Lung (tissue), 12 donors: ENCODE data around the gene KRT6A. TPM values are rescaled to one million over a fixed set of nuclear protein-coding genes. Genes with fewer than 3 reads are reported as not detected.

ENCODE experiments used
- ATAC-seq: fragments of 200-7000 bp; cut with Tn5 transposase; one replicate; pipeline ENCODE4 v1.9.1; 2020; ENCODE audit warnings: moderate number of reproducible peaks; ENCODE audit not compliant: insufficient read depth, low FRiP score
- DNase-seq, 3 donors: peaks; one replicate each; pipeline ENCODE4 v3.0.0-alpha.2; 2013 to 2017
- H3K27ac ChIP-seq, 2 donors: one replicate each; pipeline ENCODE4 v1.5.1; 2013; ENCODE audit warnings: mild to moderate bottlenecking in 2 of 2, moderate library complexity in 2 of 2, control low read depth in 1 of 2, inconsistent platforms in 1 of 2, low read depth in 1 of 2, low read length in 1 of 2
- H3K27me3 ChIP-seq, 3 donors: one replicate each; pipeline ENCODE4 v1.5.1; 2013; ENCODE audit warnings: low read length in 2 of 3; ENCODE audit not compliant: control insufficient read depth in 3 of 3, insufficient read depth in 3 of 3
- H3K36me3 ChIP-seq, 4 donors: one replicate each; pipeline ENCODE4 v1.5.1; 2013; ENCODE audit warnings: low read length in 4 of 4, mild to moderate bottlenecking in 1 of 4, moderate library complexity in 1 of 4; ENCODE audit not compliant: control insufficient read depth in 4 of 4, insufficient read depth in 4 of 4
- H3K4me1 ChIP-seq, 5 donors: one replicate each; pipeline ENCODE4 v1.5.1; 2013; ENCODE audit warnings: low read length in 5 of 5, mild to moderate bottlenecking in 2 of 5, moderate library complexity in 1 of 5; ENCODE audit not compliant: control insufficient read depth in 5 of 5, insufficient read depth in 5 of 5
- H3K4me3 ChIP-seq: one replicate; pipeline ENCODE4 v1.5.1; 2013; ENCODE audit warnings: mild to moderate bottlenecking, control low read depth, moderate library complexity
- H3K9ac ChIP-seq, 2 donors: one replicate each; pipeline ENCODE4 v1.5.1; 2013; ENCODE audit warnings: low read length in 2 of 2, control low read depth in 1 of 2; ENCODE audit not compliant: insufficient read depth in 1 of 2
- H3K9me3 ChIP-seq, 4 donors: one replicate each; pipeline ENCODE4 v1.5.1; 2013; ENCODE audit warnings: low read length in 3 of 4, mild to moderate bottlenecking in 1 of 4, moderate library complexity in 1 of 4; ENCODE audit not compliant: control insufficient read depth in 4 of 4, insufficient read depth in 3 of 4
- WGBS, 2 donors: extraction: QIAGEN DNeasy Blood & Tissue Kit; methylation state at CpG; one replicate each; pipeline ENCODE4 v1.1.7; 2013; 5-methylcytosine and 5-hydroxymethylcytosine counted together
- polyA plus RNA-seq, 2 donors: library from polyadenylated mRNA; stranded (reverse); fragments of 200-250 nt; gene quantifications; one replicate each; pipeline ENCODE4 v1.2.1, GENCODE V29; 2013
- total RNA-seq, 2 donors: library from RNA; depleted of rRNA in 1 of 2; stranded (reverse); fragments of >200 nt in 1 of 2; gene quantifications; one replicate each; pipeline ENCODE4 v1.2.1, GENCODE V29; 2014 to 2021
- TF ChIP-seq, protein P1 (sequence below): IDR thresholded peaks from 2 replicates; pipeline ENCODE4 v1.5.1; 2012; ENCODE audit warnings: mild to moderate bottlenecking; ENCODE audit errors: control extremely low read depth, extremely low read depth
- donor health status: control.
- donor health status: control.
- donor health status: Bipolar disorder and iron deficiency.
- donor health status: healthy.
- donor health status: DM: yes; HTN: yes; CAD: no.

Gene KRT6A
- total and polyA plus RNA-seq, 4 donors, result 0.65 to 46.8 (median 7.3) TPM

DNA sequence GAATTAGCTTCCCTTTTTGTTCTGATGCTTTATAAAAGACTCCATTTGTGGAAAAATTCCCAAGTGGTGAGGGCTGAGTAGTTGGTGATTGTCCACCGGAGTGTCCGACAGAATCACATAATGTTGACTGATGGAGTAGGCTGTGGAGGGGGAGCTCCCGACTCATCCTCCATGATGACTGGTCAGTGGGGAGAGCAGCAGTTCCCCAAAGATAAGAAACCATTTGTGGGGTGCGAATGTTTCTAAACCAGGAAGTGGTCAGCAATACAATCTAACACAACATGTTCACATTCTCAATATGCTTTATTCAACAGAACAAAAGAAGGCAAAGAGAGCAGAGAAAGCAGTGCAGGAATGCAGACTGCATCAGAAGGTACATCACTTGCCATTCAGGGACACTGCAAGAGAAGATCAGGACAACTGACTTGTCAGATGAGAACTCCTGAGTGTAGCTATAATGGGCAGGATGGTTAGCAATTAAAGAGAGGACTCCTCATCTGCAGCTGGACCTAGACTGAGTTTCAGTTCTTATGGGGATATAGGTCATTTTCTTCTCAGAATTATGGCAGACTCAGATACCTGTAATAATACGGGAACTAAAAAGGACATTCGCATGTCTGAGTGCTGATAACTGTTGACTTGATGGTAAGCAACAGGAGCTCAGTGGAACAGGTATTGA, 46.6 kb downstream of the KRT6A start:
- H3K9ac ChIP-seq, result no peak overlapping the region
- H3K9me3 ChIP-seq, result no peaks in the 10 kb centered on the region
- H3K4me3 ChIP-seq, result no peak overlapping the region
- DNase-seq, result no peak
- no peaks in the 10 kb centered on the region for H3K36me3 ChIP-seq
- WGBS, 2 donors, result 68 to 78% methylated on average over 6 of the region's 6 CpGs
- no peaks in the 10 kb centered on the region for H3K4me1 ChIP-seq
- no peak overlapping the region for H3K27ac ChIP-seq
- no peak for ATAC-seq
- H3K27me3 ChIP-seq, result no peaks in the 10 kb centered on the region
- TF ChIP-seq, protein P1, sequence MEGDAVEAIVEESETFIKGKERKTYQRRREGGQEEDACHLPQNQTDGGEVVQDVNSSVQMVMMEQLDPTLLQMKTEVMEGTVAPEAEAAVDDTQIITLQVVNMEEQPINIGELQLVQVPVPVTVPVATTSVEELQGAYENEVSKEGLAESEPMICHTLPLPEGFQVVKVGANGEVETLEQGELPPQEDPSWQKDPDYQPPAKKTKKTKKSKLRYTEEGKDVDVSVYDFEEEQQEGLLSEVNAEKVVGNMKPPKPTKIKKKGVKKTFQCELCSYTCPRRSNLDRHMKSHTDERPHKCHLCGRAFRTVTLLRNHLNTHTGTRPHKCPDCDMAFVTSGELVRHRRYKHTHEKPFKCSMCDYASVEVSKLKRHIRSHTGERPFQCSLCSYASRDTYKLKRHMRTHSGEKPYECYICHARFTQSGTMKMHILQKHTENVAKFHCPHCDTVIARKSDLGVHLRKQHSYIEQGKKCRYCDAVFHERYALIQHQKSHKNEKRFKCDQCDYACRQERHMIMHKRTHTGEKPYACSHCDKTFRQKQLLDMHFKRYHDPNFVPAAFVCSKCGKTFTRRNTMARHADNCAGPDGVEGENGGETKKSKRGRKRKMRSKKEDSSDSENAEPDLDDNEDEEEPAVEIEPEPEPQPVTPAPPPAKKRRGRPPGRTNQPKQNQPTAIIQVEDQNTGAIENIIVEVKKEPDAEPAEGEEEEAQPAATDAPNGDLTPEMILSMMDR, result no peak

DNA sequence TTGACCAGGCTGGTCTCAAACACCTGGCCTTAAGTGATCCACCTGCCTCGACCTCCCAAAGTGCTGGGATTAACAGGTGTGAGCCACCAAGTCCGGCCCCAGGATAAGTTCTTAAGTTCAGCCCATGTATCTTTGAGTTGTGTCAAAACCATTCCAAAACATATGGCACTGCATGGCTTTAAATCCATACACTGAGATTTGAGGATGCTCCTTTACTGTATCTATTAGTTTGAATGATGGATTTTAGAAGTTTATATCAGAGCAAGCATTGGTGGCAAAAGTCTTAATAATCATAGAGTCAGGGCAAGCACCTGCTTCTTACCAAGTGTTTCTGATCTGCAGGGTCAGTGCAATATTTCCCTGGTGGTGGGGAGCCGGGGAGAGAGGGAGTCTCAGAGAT, 47.2 kb downstream of the KRT6A start:
- ATAC-seq (no peak), DNase-seq (no peak)
- Histone ChIP-seq H3K27ac (no peak overlapping the region), H3K4me1 (no peaks in the 10 kb centered on the region), H3K9ac (no peak overlapping the region), H3K36me3 (no peaks in the 10 kb centered on the region), H3K27me3 (peaks cover 0 to 3% (median 0%) of the 10 kb centered on the region in 3 donors), H3K9me3 (no peaks in the 10 kb centered on the region), H3K4me3 (no peak overlapping the region)
- 51 to 68% methylated on average over 3 of the region's 3 CpGs for WGBS, 2 donors
- TF ChIP-seq, protein P1, result no peak

DNA sequence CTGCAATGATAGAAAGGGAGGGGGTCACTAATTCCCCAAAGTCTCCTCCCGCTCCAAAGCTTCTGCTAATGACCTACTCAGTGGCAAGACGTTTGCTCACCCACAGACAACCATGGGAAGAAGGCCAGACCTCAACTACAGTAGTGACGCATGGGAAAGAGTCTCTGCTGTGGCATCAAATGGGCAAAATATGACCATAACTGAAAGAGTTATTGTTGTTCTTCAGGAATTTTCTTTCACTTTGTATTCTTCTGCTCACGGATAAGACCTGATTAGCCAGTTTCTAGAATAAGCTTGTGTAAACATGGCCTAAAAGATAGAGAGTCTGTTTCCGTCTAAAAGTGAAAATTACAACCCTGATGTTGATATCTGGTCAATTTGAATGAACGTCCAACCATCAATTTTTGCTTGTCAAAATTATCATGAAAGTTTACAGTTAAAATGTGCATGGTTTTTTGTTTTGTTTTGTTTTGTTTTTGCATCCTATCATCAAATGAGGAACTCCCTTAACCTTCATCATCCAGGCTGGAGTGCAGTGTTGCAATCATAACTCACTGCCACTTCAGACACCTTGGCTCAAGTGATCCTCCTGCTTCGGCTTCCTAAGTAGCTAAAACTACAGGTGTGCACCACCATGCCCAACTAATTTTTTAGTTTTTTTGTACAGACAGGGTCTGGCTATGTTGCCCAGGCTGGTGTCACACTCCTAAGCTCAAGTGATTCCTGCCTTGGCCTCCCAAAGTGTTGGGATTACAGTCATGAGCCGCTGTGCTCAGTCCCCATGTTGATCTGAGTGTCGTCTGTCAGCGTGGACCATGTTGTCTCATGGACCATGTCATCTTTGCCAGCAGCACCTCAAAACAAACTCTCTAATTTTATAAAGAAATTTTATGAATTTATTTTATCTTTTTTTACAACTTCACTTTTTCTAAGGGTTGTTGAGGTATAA, 48.1 kb downstream of the KRT6A start:
- H3K9ac ChIP-seq, result no peak overlapping the region
- H3K4me1 ChIP-seq, result no peaks in the 10 kb centered on the region
- no peaks in the 10 kb centered on the region for H3K36me3 ChIP-seq
- TF ChIP-seq, protein P1, result no peak
- peaks cover 0 to 3% (median 0%) of the 10 kb centered on the region in 3 donors for H3K27me3 ChIP-seq
- no peaks in the 10 kb centered on the region for H3K9me3 ChIP-seq
- no peak for DNase-seq
- no peak overlapping the region for H3K4me3 ChIP-seq
- 57 to 81% methylated on average over 10 of the region's 10 CpGs for WGBS, 2 donors
- no peak overlapping the region for H3K27ac ChIP-seq
- no peak for ATAC-seq
